C1 segment of cervical spinal cord (tissue), 14 donors: ENCODE data around the gene PTP4A2.

Source experiments
- DNase-seq, 14 donors: peaks; one replicate each; lab custom pipeline; 2025; lab: John Stamatoyannopoulos, UW

Gene PTP4A2

DNA sequence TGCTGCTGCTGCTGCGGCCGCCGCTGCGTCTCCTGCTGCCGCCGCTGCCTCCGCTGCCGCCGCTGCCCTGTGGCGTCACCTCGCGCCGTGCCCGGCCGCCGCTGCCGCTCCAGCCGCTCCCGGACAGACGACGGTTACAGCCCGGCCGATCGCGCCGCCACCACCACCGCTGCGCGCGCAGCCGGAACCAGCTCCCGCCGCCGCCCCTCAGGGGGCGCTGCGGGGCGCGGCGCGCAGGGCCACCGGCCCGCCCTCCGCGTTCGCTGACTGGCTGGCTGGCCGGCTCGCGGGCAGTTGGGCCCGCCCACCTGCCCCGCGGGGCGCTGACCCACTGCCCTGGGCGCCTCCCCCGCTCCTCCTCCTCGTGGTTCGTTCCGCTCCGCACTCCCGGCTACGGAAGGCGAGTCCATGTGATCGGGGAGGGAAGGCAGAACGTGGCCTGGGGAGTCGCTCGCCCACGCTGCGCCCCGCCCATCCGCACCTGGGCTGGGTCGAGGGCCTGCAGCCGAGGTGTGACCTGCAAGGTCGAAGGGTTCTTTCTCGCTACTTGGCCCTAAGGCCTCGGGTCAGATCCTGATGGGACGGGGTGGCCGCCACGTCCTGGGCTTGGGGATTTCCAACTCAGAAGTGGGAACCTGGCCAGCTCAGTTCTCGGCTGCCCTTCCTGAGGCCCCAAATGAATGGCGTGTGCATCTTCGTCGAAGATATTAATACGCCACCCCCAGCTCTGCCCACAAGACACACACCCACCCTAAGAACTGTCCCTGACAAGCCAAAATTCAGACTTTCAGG lies at the start of gene PTP4A2:
PTP4A2 (minus strand) TSS at position 185 of the 792 bp plus-strand sequence. CDS start 19,303 bp downstream, outside the sequence.
- DNase-seq: peak; percentile 61 to 96 (median 85)

DNA sequence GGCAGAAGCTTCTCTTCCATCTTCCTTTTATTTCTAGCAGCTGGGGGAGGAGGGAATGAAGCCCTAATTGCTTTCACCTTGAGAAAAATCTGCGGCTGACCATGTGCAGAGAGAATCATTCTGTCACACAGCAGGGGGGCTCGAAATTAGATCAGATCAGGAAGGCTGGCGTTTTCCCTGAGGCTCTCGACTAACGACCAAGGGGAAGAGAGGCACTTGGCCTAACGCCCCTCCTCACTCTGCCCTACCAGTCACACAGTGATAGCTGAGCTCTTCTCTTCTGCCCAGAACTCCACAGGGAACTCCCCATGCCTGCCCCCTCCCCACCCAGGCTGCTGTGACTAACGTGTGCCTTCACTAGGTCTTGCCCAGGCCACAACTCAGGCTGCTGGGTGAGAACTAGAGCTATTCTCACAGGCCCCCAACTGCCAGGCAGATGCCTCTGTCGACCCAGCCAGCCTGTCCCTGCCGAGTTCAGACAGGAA lies 49.0 kb upstream of the PTP4A2 start:
- peak in 3 of 14 donors; percentile 16 to 32 (median 25) for DNase-seq

- no peak for DNase-seq
These were observed 47.3 kb upstream of the PTP4A2 start for GRCh38 chr1:31985430-31985829.

GRCh38 chr1:31984419-31985347 lies 46.5 kb upstream of the PTP4A2 start:
- no peak for DNase-seq

GRCh38 chr1:31981972-31982371 lies 43.8 kb upstream of the PTP4A2 start:
- no peak for DNase-seq

DNA sequence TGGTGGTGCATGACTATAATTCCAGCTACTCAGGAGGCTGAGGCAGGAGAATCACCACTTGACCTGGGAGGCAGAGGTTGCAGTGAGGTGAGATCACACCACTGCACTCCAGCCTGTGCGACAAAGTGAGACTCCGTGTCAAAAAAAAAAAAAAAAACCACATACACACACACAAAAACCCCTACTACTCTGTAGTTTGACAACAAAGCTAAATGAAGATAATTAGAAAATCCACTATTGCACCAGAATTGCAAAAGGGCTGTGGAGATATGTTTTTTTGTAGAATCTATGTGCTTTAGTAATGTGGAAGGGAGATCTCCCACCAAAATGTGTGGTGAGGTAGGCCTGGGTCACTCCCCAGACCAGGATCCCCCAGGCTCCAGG lies 43.3 kb upstream of the PTP4A2 start:
- no peak for DNase-seq

DNA sequence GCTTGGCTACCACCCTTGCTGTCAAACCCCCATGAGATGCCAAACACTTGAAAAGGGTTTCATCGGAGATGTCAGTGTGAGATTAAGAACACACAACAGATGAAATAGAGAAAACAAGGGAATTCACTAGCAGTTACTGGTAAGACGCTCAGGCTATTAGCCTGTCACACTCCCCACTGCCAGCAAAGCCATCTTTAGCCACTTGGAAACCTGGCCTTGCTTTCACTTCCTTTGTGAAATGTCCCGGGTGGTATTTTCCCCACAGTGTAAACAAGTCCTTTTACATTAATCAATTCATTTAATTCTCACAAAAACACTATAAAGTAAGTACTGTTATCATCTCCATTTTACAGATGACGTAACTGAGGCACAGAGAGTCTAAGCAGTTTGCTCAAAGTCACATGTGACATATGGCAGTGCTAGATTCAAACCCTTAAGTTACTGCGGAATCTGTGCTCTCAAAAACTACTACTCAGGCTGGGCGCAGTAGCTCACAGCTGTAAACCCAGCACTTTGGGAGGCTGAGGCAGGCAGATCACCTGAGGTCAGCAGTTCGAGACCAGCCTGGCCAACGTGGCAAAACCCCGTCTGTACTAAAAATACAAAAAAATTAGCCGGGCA lies 42.8 kb upstream of the PTP4A2 start:
- no peak for DNase-seq

DNA sequence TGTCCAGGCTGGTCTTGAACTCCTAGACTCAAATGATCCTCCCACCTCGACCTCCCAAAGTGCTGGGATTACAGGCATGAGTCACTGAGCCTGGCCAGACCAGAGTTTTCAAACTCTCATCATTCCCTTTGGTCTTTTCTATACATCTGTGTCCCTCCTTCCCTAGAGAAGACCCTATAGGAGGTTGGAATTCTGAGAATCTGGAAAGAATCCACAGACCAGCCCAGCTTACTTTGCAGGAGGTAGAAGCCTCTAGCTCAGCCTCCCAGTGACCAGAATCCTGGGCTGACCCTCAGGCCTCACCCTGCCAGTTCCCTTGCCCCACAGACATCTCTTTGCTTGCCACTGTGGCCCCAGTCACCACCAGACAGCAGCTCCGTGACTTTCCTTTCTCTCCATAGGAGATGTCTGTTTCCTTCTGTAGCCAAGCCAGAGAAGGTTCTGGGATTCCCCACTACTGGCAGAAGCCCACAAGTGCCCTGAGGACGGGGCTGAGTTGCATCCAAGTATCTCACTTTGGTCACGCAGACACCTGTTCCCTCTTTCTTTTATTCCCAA lies 40.8 kb upstream of the PTP4A2 start:
- no peak for DNase-seq

DNA sequence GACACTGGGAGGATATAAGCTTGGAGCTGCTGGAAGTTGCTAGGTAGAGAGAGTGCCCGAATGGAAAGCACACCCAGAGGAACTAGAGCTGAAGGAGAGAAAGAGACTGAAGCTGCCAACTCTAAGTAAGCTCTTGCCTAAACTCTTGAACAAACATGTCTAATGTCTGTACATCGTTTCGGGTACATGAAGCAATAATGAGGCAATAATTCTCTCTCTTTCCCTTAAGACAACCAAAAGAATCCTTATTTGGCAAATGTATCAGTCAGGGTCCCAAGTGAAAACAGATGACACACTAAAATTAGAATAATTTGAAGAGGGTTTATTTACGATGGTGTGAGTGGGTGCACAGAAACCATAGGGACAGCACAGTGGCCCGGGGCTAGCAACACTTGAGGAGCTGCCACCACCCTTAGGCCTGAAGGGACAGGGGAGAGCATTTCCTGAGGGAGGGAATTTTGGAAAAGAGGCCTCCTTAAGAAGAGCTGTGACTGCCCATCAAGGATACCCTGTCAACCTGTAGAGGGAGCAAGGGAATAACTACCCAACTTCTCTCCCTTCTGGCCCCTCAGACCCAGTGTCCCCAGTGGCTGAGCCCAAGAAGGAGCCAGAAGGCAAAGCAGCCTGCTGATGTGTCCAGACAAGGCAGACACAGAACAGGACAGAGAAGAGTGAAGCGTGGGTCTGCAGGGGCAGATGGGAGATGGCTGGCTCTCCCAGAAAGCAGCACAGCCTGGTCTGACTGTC lies 39.4 kb upstream of the PTP4A2 start:
- no peak for DNase-seq

GRCh38 chr1:31976401-31976800 lies 38.2 kb upstream of the PTP4A2 start:
- no peak for DNase-seq

DNA sequence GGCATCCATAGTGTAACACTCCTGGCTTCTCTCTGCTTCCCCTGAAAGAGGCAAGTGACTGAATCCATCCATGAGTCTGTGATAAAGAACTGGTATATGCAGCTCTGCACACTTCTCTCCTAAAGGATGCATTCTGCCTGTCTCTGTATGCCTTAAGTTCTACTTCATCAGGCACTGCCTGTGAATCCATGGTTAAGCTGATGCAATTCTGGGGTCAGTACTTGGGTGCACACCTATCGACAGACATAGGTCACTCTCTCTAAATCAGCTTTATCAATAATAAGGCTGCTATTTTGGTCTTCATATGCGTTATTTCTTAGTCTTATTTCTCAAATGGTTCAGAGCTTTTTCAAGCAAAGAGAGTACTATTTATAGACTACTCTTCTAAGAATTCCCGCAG lies 32.7 kb upstream of the PTP4A2 start:
- no peak for DNase-seq

- no peak for DNase-seq
These were observed 23.4 kb upstream of the PTP4A2 start for GRCh38 chr1:31961536-31961935.

DNA sequence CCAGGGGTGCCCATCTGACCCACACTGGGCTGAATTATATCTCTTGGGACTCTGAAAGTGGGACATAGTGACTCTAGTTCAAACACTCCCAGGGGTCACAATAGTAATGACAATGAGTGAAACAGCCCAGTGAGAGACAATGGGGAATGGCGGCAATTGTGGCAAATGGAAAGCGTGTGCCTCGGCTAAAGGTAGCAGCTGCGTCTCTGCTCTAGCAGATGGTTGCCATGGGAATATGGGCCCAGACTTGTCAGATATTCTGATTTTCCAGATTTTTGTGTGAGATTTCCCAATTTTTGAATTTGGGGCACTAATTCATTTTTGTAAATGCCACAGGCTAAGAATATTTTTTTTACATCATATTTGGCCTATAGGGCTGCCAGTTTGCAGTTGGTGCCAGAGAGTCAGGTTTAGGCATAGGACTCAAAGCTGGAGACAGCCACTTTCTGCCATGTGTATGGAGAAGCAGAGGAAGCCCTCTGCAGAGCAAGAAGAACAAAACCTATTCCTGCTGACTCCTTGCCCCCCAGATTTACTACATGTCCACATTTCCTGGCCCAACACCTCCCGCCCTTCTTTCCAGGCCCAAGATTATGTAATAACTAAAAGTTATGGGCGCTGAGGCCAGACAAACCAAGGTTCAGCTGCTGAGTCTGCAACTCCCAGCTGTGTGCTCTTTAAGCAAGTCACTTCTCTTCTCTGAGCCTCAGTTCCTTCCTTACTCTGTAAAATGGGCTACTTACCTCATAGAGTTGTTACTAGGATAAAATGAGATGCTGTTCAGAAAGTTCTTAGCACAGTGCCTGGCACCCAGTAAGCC lies 21.6 kb upstream of the PTP4A2 start:
- DNase-seq: no peak

GRCh38 chr1:31957701-31958674 lies 19.8 kb upstream of the PTP4A2 start:
- DNase-seq: peak in 1 of 14 donors; percentile 5

- peak in 8 of 14 donors; percentile 20 to 55 (median 44) for DNase-seq
These were observed 18.0 kb upstream of the PTP4A2 start for GRCh38 chr1:31955917-31956736.

- peak in 10 of 14 donors; percentile 11 to 82 (median 44) for DNase-seq
These were observed 16.6 kb upstream of the PTP4A2 start for GRCh38 chr1:31954607-31955283.

DNA sequence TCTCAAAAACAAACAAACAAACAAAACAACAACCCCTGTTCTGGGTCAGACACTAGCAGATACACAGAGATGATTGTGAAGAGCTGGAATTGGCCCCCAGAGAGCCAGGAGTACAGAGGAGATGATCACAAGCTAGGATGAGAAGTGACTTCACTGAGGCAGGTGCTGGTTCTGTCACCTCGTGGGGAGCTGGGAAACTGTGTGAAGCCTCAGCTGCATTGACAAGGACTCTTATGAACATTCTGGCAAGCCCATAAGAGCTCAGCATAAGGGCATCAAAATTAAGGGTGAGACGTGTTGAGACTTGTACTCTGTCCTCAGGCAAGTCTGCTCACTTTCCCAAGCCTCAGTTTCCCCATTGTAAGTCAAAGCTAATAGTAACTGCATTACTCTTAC lies 14.7 kb upstream of the PTP4A2 start:
- no peak for DNase-seq
